ENCODE results near the gene IMMP2L.

DNA sequence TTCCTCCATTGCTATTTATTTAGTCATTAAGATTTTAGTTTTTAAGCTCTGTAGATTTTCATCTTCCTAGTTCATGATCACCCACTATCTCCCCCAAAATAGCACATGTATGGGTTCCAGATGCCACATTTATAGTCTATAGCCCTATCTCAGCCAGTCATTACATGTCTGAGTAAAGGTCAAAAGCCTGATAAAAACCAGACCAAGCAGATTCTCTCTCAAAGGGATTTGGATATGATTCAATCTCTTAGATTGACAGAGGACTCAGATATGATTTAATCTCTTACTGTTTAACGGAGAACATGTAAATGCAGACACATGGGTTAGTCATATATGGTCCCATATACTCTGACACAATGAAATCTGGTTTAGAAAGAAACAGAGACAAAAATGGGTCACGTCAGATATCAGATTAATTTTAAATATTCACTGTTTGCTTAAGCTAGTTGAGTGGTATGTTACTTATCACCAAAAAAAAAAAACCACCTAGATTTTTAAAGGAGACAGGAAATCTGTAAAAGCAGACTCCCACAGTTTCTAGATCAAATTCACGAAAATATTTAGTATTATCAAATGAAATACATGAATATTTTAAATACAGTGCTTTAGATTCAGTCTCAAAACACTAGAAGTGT, 578.4 kb downstream of the IMMP2L start:
- TF ChIP-seq, protein P1, sequence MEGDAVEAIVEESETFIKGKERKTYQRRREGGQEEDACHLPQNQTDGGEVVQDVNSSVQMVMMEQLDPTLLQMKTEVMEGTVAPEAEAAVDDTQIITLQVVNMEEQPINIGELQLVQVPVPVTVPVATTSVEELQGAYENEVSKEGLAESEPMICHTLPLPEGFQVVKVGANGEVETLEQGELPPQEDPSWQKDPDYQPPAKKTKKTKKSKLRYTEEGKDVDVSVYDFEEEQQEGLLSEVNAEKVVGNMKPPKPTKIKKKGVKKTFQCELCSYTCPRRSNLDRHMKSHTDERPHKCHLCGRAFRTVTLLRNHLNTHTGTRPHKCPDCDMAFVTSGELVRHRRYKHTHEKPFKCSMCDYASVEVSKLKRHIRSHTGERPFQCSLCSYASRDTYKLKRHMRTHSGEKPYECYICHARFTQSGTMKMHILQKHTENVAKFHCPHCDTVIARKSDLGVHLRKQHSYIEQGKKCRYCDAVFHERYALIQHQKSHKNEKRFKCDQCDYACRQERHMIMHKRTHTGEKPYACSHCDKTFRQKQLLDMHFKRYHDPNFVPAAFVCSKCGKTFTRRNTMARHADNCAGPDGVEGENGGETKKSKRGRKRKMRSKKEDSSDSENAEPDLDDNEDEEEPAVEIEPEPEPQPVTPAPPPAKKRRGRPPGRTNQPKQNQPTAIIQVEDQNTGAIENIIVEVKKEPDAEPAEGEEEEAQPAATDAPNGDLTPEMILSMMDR (IDR thresholded peaks at IDR 0.05; ENCODE audit: low read depth, low read length, missing input control): no peak
- no peak for TF ChIP-seq RXRA (IDR thresholded peaks at IDR 0.05)
- TF ChIP-seq SP1 (IDR thresholded peaks at IDR 0.05): no peak
- TF ChIP-seq JUND (IDR thresholded peaks at IDR 0.05): no peak
- TF ChIP-seq RAD21 (IDR thresholded peaks at IDR 0.05): no peak
- TF ChIP-seq TAF1 (conservative IDR thresholded peaks at IDR 0.05): no peak
- no peak for TF ChIP-seq YY1 (IDR thresholded peaks at IDR 0.05)
- TF ChIP-seq GABPA (IDR thresholded peaks at IDR 0.05 in 1 of 2, conservative IDR thresholded peaks at IDR 0.05 in 1 of 2): no peak
- TF ChIP-seq, protein P2, sequence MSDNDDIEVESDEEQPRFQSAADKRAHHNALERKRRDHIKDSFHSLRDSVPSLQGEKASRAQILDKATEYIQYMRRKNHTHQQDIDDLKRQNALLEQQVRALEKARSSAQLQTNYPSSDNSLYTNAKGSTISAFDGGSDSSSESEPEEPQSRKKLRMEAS (IDR thresholded peaks at IDR 0.05): no peak
- TF ChIP-seq REST (IDR thresholded peaks at IDR 0.05): no peak
- no peak for TF ChIP-seq EGR1 (IDR thresholded peaks at IDR 0.05; ENCODE audit: low read depth in 2 of 2)
- TF ChIP-seq HNF4A (conservative IDR thresholded peaks at IDR 0.05): no peak
- TF ChIP-seq FOXA2 (IDR thresholded peaks at IDR 0.05): no peak
- no peak for TF ChIP-seq ZBTB33 (IDR thresholded peaks at IDR 0.05)

Data from liver (tissue), 3 donors.